A172 (cell line): ENCODE results near the gene RAB40C. TPM values are rescaled to one million over a fixed set of nuclear protein-coding genes. Genes with fewer than 3 reads are reported as not detected.

Source experiments
- DNase-seq: peaks from one replicate; pipeline ENCODE4 v3.0.0-alpha.2; 2015; ENCODE audit warnings: low spot score
- total RNA-seq: library from RNA; depleted of rRNA; stranded (reverse); fragments of >200 nt; shearing (Covaris generic); gene quantifications from 2 replicates; pipeline ENCODE4 v1.2.3, GENCODE V29; 2014

Gene RAB40C
- total RNA-seq, 1 experiment from 2014 or later: 16.8 TPM

DNA sequence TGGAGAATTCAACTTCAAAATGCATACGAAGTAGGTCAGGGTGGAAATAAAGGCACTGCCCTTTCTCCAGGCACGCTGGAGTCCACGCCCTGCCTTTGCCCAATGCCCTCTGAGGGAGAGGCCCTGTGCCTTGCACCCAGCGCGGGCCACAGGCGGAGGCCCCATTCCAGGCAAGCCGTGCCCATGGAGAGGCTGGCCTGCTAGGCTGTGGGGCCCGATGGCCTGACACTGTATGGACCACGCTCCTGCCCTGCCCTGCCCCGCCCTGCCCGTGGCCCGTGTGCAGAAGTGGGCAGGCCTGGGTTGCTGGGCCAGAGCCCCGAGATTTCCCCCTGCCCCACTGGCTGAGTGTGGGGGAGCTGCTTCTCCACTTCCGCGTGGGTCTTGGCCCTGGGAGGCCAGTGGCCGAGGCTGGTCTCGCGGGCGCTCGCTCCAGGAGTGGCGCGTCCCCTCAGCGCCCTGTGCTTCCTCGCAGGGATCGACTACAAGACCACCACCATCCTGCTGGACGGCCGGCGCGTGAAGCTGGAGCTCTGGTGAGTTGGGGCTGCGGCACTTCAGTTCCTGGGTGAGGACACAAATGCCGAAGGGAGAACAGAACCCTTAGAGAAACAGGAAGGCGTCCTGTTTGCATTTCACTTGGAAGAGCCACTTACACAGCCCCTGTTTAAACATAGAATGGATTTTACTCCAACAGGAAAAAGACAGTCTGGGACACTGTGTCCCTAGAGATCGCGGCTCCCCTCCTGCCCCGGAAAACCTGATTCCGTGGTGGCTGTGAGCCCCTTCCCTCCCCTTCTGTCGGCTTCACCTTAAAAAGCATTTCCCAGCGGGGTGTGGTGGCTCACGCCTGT is 27.1 kb downstream of the RAB40C start:
- no peak for DNase-seq

DNA sequence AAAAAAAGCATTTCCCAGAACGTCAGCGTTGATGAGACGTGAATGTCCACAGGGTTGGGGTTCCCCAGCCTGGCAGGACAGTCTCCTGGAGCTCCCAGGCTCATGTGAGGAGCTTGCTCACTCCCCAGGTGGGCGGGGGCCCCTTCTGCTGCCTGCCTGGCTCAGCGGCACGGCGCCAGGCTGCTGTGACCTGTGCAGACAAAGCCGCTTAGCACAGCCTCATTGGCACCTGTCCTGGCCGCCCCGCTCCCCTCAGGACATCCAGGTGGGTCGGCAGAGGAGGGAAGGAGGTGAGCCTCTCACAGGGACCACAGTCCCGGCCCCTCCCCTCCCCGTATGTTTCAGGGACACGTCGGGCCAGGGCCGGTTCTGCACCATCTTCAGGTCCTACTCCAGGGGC is 28.0 kb downstream of the RAB40C start:
- DNase-seq: no peak

DNA sequence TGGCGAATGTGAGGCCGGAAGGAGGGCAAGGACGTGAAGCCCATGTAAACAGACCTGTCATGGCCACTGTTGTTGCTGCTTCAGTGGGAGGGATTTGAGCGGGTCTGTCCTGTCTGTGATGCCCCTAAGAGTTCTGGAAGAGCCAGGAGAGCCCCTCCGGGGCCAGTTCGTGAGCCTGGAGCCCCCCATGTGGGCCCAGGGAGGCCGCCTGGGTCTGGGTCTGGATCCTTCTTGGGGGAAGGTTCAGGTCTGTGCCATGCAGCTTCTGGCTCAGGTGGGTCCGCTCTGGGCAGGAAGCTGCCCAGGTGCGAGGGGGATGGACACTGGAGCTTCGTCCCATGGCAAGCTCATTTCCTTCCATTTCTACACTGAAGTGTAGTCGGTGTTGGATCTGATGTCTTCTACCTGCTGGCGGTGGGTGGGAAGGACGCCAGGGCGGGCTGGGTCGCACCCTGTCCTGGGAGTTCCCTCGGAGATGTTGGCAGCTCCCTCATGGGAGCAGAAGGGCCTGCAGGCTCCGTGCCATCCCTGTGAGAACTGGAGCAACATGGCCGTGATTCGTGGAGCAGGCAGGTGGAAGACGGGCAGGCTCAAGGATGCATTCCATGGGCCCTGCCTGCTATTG is 29.7 kb downstream of the RAB40C start:
- no peak for DNase-seq

- no peak for DNase-seq
Measured at GRCh38 chr16:620700-621525, 31.0 kb downstream of the RAB40C start.

DNA sequence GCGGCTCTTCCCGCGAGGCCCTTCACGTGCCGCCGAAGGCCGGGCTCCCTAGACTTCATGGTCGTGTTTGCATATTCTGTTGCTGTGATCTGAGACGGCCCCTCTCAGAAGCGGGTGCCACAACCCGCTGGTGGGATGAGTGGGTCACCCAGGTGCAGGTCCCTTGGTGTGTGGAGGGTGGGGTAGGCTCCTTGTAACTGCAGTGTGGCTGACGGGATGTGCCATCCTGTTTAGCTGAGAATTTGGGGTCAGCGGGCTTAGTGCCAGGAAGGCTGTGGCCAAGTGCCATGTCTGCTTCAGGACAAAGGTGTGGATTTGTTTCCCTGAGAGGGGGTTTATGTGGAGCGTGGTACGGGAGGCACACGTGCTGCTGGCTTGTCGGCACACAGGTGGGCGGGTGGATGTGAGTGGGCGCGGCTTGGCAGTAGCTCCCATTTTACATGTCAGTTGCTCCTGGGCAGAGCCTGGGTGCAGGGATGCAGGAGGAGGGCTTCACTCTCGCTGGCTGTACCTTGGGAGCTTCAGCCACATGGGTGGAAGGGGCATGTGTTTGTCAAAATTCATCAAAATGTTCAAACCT is 31.8 kb downstream of the RAB40C start:
- DNase-seq: no peak

- no peak for DNase-seq
Measured at GRCh38 chr16:622920-623280, 33.0 kb downstream of the RAB40C start.

GRCh38 chr16:624526-625070 is 34.7 kb downstream of the RAB40C start:
- DNase-seq: no peak

GRCh38 chr16:625117-625976 is 35.5 kb downstream of the RAB40C start:
- DNase-seq: no peak

- no peak for DNase-seq
Measured at GRCh38 chr16:625977-626765, 36.3 kb downstream of the RAB40C start.

DNA sequence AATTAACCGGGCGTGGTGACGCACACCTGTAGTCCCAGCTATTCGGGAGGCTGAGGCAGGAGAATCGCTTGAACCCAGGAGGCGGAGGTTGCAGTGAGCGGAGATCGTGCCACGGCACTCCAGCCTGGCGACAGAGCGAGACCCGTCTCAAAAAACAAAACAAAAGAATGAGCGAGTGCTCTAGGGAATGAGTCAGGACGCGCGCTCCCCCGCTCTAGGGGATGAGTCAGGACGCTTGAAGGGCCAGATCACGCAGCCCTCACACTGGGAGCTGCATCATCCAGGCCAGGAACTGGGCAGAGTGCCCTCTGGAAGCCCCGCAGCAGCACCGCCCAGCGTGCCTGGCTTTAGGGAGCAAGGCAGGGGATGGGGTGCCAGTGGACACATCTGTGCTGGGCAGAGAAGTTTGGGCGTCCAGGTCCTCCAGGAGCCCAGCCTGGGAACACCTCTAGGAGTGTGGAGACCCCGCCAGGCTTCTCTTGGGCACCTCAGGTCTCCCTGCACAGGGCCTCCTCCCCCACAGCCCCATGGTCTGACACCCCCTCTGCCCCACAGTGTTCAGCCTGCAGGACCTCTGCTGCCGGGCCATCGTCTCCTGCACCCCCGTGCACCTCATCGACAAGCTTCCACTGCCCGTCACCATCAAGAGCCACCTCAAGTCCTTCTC is 37.1 kb downstream of the RAB40C start:
- DNase-seq: peak; percentile 99

- DNase-seq: peak; percentile 83
Measured at GRCh38 chr16:627454-628239, 37.8 kb downstream of the RAB40C start.

DNA sequence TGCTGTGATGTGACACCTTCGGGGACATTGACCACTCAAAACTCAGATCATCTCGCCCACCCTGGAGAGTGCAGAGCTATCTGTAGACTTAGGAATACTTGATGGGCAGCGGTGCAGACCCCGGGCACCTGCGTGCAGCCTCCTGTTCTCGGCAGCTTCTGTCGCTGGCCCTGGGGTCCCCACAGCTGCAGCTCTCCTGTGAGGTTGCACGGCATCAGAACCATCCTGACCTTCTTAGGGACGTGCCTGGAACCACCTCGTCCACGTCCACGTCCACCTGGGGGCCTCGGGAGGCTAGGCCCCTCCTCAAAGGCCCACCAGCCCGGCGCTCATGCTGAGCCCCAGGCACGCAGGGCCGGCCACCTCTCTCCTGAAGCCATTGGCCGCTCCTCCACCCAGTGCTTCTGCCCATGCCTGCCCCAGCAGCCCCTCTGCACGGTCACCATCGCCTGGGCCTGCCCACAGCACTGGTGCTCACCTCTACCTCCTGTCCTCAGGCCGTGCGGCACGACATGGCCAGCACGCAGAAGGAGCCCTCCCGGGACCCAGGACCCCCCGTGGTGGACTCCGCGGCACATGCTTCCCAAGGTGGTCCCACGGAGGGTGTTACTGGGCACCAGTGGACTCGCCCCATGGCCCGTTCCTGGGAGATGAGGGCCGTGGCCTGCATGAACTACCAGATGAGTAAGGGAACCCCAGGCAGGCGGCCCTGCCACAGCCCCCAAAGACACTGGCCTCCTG is 38.6 kb downstream of the RAB40C start:
- DNase-seq: no peak

DNA sequence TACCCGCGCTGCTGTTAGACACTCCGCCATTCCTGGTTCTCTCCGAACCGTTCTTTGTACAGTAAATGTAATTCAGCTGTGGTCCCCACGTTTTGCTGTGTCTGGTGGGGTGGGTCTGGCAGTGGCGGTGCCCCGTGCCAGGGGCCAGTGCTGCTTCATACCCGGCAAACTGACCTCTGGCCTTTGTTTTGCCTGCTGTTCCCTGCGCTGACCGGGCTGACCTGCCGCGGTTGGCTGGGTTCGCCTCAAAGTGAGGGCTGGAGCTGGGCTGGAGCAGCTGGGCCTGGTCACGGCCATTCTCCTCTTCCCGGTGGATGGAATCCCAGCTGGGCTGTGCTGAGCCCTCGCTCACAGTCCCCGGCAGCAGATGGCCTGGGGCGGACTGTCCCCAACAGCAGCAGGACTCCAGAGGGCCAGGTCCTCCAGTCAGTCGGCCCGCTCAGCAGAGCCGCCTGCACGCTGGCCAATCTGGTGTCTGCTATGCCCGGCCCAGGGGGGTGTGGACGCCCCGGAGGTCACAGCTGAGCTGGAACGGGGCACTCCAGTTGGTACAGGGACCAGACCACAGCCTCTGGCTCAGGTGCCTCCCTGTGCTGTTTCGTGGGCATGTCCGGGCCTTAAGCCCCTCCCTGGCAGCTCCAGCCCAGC is 39.4 kb downstream of the RAB40C start:
- no peak for DNase-seq

GRCh38 chr16:629833-630248 is 40.0 kb downstream of the RAB40C start:
- no peak for DNase-seq

DNA sequence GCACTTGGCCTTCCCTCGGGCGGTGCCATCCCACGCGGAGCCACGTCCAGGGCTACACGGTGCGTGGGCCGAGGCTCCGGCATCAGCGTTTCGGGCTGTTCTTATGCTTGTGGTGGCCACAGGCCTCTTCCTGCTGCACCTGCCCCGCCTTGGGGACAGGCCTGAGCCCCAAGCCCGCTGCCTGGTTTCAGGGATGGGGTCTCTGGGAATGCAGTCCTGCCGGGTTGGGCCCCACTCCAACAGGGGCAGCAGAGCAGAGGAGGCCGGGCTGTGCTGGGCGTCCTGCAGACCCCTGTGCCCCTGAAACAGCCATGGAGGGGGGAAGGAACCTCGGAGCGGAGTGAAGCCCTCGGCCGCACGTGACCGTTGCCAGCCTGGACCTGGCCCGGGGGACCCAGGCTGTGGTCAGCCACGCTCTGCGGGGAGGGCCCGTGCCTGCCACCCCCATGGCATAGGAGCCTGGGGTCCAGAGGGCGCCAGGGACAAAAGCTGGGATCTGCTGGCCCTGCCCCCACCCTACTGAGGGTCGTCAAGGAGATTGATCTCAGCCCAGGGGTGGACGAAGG is 40.5 kb downstream of the RAB40C start:
- no peak for DNase-seq

- DNase-seq: no peak
Measured at GRCh38 chr16:630815-631405, 41.0 kb downstream of the RAB40C start, which contains the start of gene WFIKKN1. WFIKKN1 (plus strand) TSS chr16:630985; CDS start chr16:631254, 269 bp downstream.
